HepG2 (cell line): ENCODE measurements around the gene C16orf54. TPM values are rescaled to one million over a fixed set of nuclear protein-coding genes. Genes with fewer than 3 reads are reported as not detected.

Source experiments
- AGO1 ChIP-seq: fragments of 200-400 bp; formaldehyde crosslinking; IDR thresholded peaks from 2 replicates; pipeline ENCODE4 v1.6.1; 2017; ENCODE audit warnings: mild to moderate bottlenecking, low read depth, low read length, moderate library complexity; ENCODE audit not compliant: poor library complexity, severe bottlenecking
- ELF3 ChIP-seq: IDR thresholded peaks from 2 replicates; pipeline ENCODE4 v1.6.1; 2016; ENCODE audit warnings: missing genetic modification reagents, missing compliant biosample characterization
- HOXA3 ChIP-seq: sonication (generic); formaldehyde crosslinking; IDR thresholded peaks from 2 replicates; pipeline ENCODE4 v1.5.0; 2020; ENCODE audit warnings: missing genetic modification reagents
- IRF1 ChIP-seq: sonication (generic); formaldehyde crosslinking; IDR thresholded peaks from 2 replicates; pipeline ENCODE4 v1.4.0; 2020; ENCODE audit warnings: low read depth, mild to moderate bottlenecking, missing genetic modification reagents
- KDM5A ChIP-seq: fragments of 200-600 bp; sonication (generic); IDR thresholded peaks from 2 replicates; pipeline ENCODE4 v1.7.0; 2018; ENCODE audit warnings: antibody characterized with exemption, mild to moderate bottlenecking, low read length, borderline replicate concordance
- KLF6 ChIP-seq: IDR thresholded peaks from 2 replicates; pipeline ENCODE4 v1.8.0; 2016; ENCODE audit warnings: missing biosample characterization, missing genetic modification reagents
- NFIC ChIP-seq: IDR thresholded peaks from 2 replicates; pipeline ENCODE4 v1.6.1; 2012; ENCODE audit warnings: mild to moderate bottlenecking, low read length, inconsistent platforms
- PAF1 ChIP-seq: IDR thresholded peaks from 2 replicates; pipeline ENCODE4 v1.6.1; 2016; ENCODE audit warnings: missing genetic modification reagents, missing compliant biosample characterization
- RAD21 ChIP-seq: fragments of 450-650 bp; formaldehyde crosslinking; IDR thresholded peaks from 2 replicates; pipeline ENCODE4 v1.5.0; 2020; ENCODE audit warnings: mild to moderate bottlenecking
- RBFOX2 ChIP-seq: fragments of 200-400 bp; formaldehyde crosslinking; IDR thresholded peaks from 2 replicates; pipeline ENCODE4 v1.6.1; 2017; ENCODE audit warnings: low read depth, mild to moderate bottlenecking, low read length
- TEF ChIP-seq: sonication (generic); formaldehyde crosslinking; IDR thresholded peaks from 2 replicates; pipeline ENCODE4 v1.5.0; 2020; ENCODE audit warnings: missing genetic modification reagents
- THAP7 ChIP-seq: sonication (generic); formaldehyde crosslinking; IDR thresholded peaks from 2 replicates; pipeline ENCODE4 v1.8.1; 2023; ENCODE audit warnings: mild to moderate bottlenecking, missing genetic modification reagents
- ZBTB25 ChIP-seq: IDR thresholded peaks from 2 replicates; pipeline ENCODE4 v1.6.1; 2018; ENCODE audit warnings: missing genetic modification reagents
- ZBTB38 ChIP-seq: sonication (generic); formaldehyde crosslinking; IDR thresholded peaks from 2 replicates; pipeline ENCODE4 v1.5.1; 2020; ENCODE audit warnings: mild to moderate bottlenecking, missing genetic modification reagents
- ZNF142 ChIP-seq: sonication (generic); formaldehyde crosslinking; IDR thresholded peaks from 2 replicates; pipeline ENCODE4 v1.4.0; 2020; ENCODE audit warnings: missing genetic modification reagents
- ZNF616 ChIP-seq: sonication (generic); formaldehyde crosslinking; IDR thresholded peaks from 2 replicates; pipeline ENCODE4 v1.5.0; 2020; ENCODE audit warnings: low read depth, mild to moderate bottlenecking, missing genetic modification reagents
- ZUFSP ChIP-seq: sonication (generic); formaldehyde crosslinking; IDR thresholded peaks from 2 replicates; pipeline ENCODE4 v1.9.0; 2021; ENCODE audit warnings: missing genetic modification reagents, mild to moderate bottlenecking, borderline replicate concordance
- polyA plus RNA-seq, 8 experiments: library from polyadenylated mRNA; depleted of rRNA in 3 of 8; stranded (reverse) in 7 of 8; unstranded in 1 of 8; fragments of >200 nt; fragmentation: Illumina TruSeq in 4 of 8; extraction: Trizol in 4 of 8; gene quantifications; 2 replicates each; pipeline versions ENCODE4 v1.2.1 to v1.2.3, GENCODE V29; 2011 to 2016; ENCODE audit warnings: low read depth in 4 of 8, missing spikeins in 1 of 8, mixed read lengths in 1 of 8; ENCODE audit not compliant: insufficient read depth in 1 of 8
- total RNA-seq, 5 experiments: library from RNA; depleted of rRNA; stranded (reverse); fragments of >200 nt; fragmentation: Illumina TruSeq; extraction: Trizol; gene quantifications; 2 replicates each; pipeline ENCODE4 v1.2.3, GENCODE V29; 2016; ENCODE audit warnings: low read depth in 1 of 5

The C16orf54 gene
- total and polyA plus RNA-seq, 2 of the 13 experiments (the other 11 are each of a cell fraction or from before 2014, with no cell fraction given), result not detected

GRCh38 chr16:29710227-29711219 lies 35.3 kb downstream of the C16orf54 start (continued):
- TF ChIP-seq NFIC, result no peak
- no peak for TF ChIP-seq ZNF142 (CRISPR knock-in tag)
- TF ChIP-seq ZUFSP (CRISPR knock-in tag), result no peak
- TF ChIP-seq THAP7 (CRISPR knock-in tag), result no peak
- TF ChIP-seq ELF3 (CRISPR knock-in tag), result 0 out of 2 replicates have a peak, but pooled peaks have one; percentile 23
- no peak for TF ChIP-seq ZBTB38 (CRISPR knock-in tag)
- TF ChIP-seq TEF (CRISPR knock-in tag), result no peak
- TF ChIP-seq KDM5A, result no peak
- no peak for TF ChIP-seq IRF1
- peak; percentile 44 for TF ChIP-seq RAD21 (CRISPR knock-in tag)
- no peak for TF ChIP-seq AGO1
- no peak for TF ChIP-seq RBFOX2
- no peak for TF ChIP-seq ZNF616
- TF ChIP-seq PAF1, result no peak
- TF ChIP-seq ZBTB25 (CRISPR knock-in tag), result peak; percentile 31; the same call in 1 of the 2 replicates
- TF ChIP-seq HOXA3 (CRISPR knock-in tag), result no peak
- TF ChIP-seq KLF6 (CRISPR knock-in tag), result no peak
